PC-9 (cell line): ENCODE data around the gene KRTAP10-12. TPM values are rescaled to one million over a fixed set of nuclear protein-coding genes. Genes with fewer than 3 reads are reported as not detected.

Experiments
- BruUV-seq: library from RNA; stranded (reverse); fragments of 400-500 nt; replicated peaks from 2 replicates; lab custom pipeline; 2021; lab: Mats Ljungman, UMichigan
- CTCF ChIA-PET: fragments of 300-600 bp; sonication (Branson Sonifier 250); formaldehyde crosslinking; loops from one replicate; lab custom pipeline; 2022; ENCODE audit warnings: antibody characterized with exemption; lab: Charles Lee
- POLR2A ChIA-PET: fragments of 300-600 bp; sonication (Branson Sonifier 250); formaldehyde crosslinking; loops from one replicate; lab custom pipeline; 2022; ENCODE audit warnings: antibody characterized with exemption; ENCODE audit not compliant: unreplicated experiment; lab: Charles Lee
- DNase-seq, 2 experiments: peaks; one replicate each; pipeline versions ENCODE4 v3.0.0 to v3.0.0-alpha.2; 2015 to 2022; ENCODE audit warnings: mixed read lengths in 1 of 2
- H2AFZ ChIP-seq: fragments of 200-600 bp; sonication (generic); 2 replicates; pipeline ENCODE4 v1.8.1; 2017; ENCODE audit warnings: antibody characterized with exemption
- H3F3A ChIP-seq: fragments of 200-600 bp; sonication (generic); 2 replicates; pipeline ENCODE4 v1.8.1; 2017; ENCODE audit warnings: antibody characterized with exemption, mild to moderate bottlenecking, low read depth; ENCODE audit not compliant: insufficient read depth
- H3K27ac ChIP-seq: fragments of 200-600 bp; sonication (generic); 2 replicates; pipeline ENCODE4 v1.6.1; 2016; ENCODE audit warnings: mixed run types
- H3K27me3 ChIP-seq: fragments of 200-600 bp; sonication (generic); 2 replicates; pipeline ENCODE4 v1.6.1; 2016; ENCODE audit warnings: low read depth, mixed run types; ENCODE audit not compliant: insufficient read depth
- H3K36me3 ChIP-seq: fragments of 200-600 bp; sonication (generic); 2 replicates; pipeline ENCODE4 v1.6.1; 2016; ENCODE audit warnings: low read depth, mixed run types
- H3K4me1 ChIP-seq: fragments of 200-600 bp; sonication (generic); replicated peaks from 2 replicates; pipeline ENCODE4 v1.6.1; 2016; ENCODE audit warnings: mixed run types; ENCODE audit not compliant: insufficient read depth
- H3K4me2 ChIP-seq: fragments of 200-600 bp; sonication (generic); 2 replicates; pipeline ENCODE4 v1.6.1; 2017; ENCODE audit warnings: mixed run types
- H3K4me3 ChIP-seq: fragments of 200-600 bp; sonication (generic); 2 replicates; pipeline ENCODE4 v1.6.1; 2016; ENCODE audit warnings: mixed run types
- H3K79me2 ChIP-seq: fragments of 200-600 bp; sonication (generic); 2 replicates; pipeline ENCODE4 v1.6.1; 2017; ENCODE audit warnings: low read depth, mixed run types
- H3K9me2 ChIP-seq: fragments of 200-600 bp; sonication (generic); 2 replicates; pipeline ENCODE4 v1.8.1; 2017; ENCODE audit warnings: mild to moderate bottlenecking; ENCODE audit not compliant: insufficient read depth
- H3K9me3 ChIP-seq: fragments of 200-600 bp; sonication (generic); 2 replicates; pipeline ENCODE4 v1.8.1; 2016; ENCODE audit warnings: low read depth; ENCODE audit not compliant: insufficient read depth
- H4K20me1 ChIP-seq: fragments of 200-600 bp; sonication (generic); 2 replicates; pipeline ENCODE4 v1.8.1; 2017; ENCODE audit not compliant: insufficient read depth
- EZH2 ChIP-seq: fragments of 200-600 bp; sonication (generic); IDR thresholded peaks from 2 replicates; pipeline ENCODE4 v1.8.0; 2017; ENCODE audit warnings: antibody characterized with exemption, low read depth
- intact Hi-C: fragments of 100-400 bp; cut with micrococcal nuclease; formaldehyde crosslinking; loops from one replicate; pipeline ENCODE4 v1.10.0; 2022; ENCODE audit not compliant: unreplicated experiment
- total RNA-seq: library from RNA; stranded (reverse); gene quantifications from 2 replicates; pipeline ENCODE4 v1.2.3, GENCODE V29; 2021
- TF ChIP-seq, protein P1 (sequence below): fragments of 200-600 bp; sonication (generic); conservative IDR thresholded peaks from 2 replicates; pipeline ENCODE4 v1.6.1; 2017; ENCODE audit warnings: mixed run types, antibody characterized with exemption, mild to moderate bottlenecking, moderate library complexity

KRTAP10-12 gene
- total RNA-seq, 1 experiment from 2014 or later: not detected

- no TSS peak for BruUV-seq
- Histone ChIP-seq H3K9me2 (no peaks in the 10 kb centered on the region), H3K27ac (no peak overlapping the region), H3K36me3 (no peaks in the 10 kb centered on the region), H3K79me2 (no peaks in the 10 kb centered on the region), H3K9me3 (no peaks in the 10 kb centered on the region), H3K4me3 (no peak overlapping the region), H3K27me3 (peaks cover 44% of the 10 kb centered on the region), H3K4me1 (0 out of 2 replicates have a peak, but pooled peaks cover under 1% of the 10 kb centered on the region), H3F3A (no peaks in the 10 kb centered on the region), H2AFZ (no peak overlapping the region), H4K20me1 (no peaks in the 10 kb centered on the region), H3K4me2 (no peak overlapping the region)
- TF ChIP-seq, protein P1, sequence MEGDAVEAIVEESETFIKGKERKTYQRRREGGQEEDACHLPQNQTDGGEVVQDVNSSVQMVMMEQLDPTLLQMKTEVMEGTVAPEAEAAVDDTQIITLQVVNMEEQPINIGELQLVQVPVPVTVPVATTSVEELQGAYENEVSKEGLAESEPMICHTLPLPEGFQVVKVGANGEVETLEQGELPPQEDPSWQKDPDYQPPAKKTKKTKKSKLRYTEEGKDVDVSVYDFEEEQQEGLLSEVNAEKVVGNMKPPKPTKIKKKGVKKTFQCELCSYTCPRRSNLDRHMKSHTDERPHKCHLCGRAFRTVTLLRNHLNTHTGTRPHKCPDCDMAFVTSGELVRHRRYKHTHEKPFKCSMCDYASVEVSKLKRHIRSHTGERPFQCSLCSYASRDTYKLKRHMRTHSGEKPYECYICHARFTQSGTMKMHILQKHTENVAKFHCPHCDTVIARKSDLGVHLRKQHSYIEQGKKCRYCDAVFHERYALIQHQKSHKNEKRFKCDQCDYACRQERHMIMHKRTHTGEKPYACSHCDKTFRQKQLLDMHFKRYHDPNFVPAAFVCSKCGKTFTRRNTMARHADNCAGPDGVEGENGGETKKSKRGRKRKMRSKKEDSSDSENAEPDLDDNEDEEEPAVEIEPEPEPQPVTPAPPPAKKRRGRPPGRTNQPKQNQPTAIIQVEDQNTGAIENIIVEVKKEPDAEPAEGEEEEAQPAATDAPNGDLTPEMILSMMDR: no peak
- no peak for TF ChIP-seq EZH2
- POLR2A ChIA-PET: no interaction called here
- DNase-seq: no peak
- intact Hi-C loops: no loop called here
- CTCF ChIA-PET: no interaction called here
Measured at GRCh38 chr21:44730951-44731579, 34.1 kb downstream of the KRTAP10-12 start.

GRCh38 chr21:44732263-44732662 lies 35.3 kb downstream of the KRTAP10-12 start:
- ChIA-PET POLR2A (no interaction called here), CTCF (no interaction called here)
- no peaks in the 10 kb centered on the region for H3K79me2 ChIP-seq
- H3F3A ChIP-seq: no peaks in the 10 kb centered on the region
- H3K27me3 ChIP-seq: peaks cover 33% of the 10 kb centered on the region
- H3K27ac ChIP-seq: no peak overlapping the region
- H3K9me2 ChIP-seq: no peaks in the 10 kb centered on the region
- peaks cover 10% of the 10 kb centered on the region; the same call in 1 of the 2 replicates for H3K4me1 ChIP-seq
- H3K4me3 ChIP-seq: no peak overlapping the region
- H3K9me3 ChIP-seq: no peaks in the 10 kb centered on the region
- H2AFZ ChIP-seq: no peak overlapping the region
- no peak overlapping the region for H3K4me2 ChIP-seq
- no peak for TF ChIP-seq EZH2
- TF ChIP-seq, protein P1: no peak
- H3K36me3 ChIP-seq: no peaks in the 10 kb centered on the region
- BruUV-seq: no TSS peak
- no peaks in the 10 kb centered on the region for H4K20me1 ChIP-seq
- intact Hi-C loops: no loop called here
- no peak for DNase-seq

DNA sequence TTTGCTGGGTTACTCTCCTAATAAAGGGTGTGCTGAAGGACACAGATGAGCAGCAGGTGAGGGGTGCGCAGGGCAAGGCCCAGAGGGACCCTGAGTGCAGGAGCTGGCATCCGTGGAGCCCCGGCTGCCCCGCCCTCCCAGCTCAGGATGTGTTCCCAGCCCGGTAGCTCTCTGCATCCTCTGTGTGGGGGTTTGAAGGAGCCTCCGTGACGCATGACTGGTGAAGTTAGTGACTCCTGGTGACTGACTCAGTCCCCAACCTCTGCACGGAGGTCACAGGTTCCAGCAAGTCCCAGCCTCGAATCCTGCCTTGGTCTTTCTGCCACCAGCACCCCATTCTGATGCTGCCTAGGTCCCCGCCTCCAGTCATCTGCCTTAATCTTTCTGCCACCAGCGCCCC lies 36.0 kb downstream of the KRTAP10-12 start:
- no TSS peak for BruUV-seq
- Histone ChIP-seq H3K9me2 (no peaks in the 10 kb centered on the region), H3K27ac (no peak overlapping the region), H3K27me3 (peaks cover 27% of the 10 kb centered on the region), H3F3A (no peaks in the 10 kb centered on the region), H2AFZ (no peak overlapping the region), H3K4me3 (no peak overlapping the region), H3K9me3 (no peaks in the 10 kb centered on the region), H3K36me3 (no peaks in the 10 kb centered on the region), H4K20me1 (no peaks in the 10 kb centered on the region), H3K4me1 (peaks cover 10% of the 10 kb centered on the region; the same call in 1 of the 2 replicates), H3K4me2 (no peak overlapping the region), H3K79me2 (no peaks in the 10 kb centered on the region)
- ChIA-PET POLR2A (no interaction called here), CTCF (no interaction called here)
- no peak for TF ChIP-seq EZH2
- TF ChIP-seq, protein P1: no peak
- intact Hi-C loops: no loop called here
- DNase-seq: no peak
